ENCODE measurements around the gene GRIA1.

The GRIA1 gene

DNA sequence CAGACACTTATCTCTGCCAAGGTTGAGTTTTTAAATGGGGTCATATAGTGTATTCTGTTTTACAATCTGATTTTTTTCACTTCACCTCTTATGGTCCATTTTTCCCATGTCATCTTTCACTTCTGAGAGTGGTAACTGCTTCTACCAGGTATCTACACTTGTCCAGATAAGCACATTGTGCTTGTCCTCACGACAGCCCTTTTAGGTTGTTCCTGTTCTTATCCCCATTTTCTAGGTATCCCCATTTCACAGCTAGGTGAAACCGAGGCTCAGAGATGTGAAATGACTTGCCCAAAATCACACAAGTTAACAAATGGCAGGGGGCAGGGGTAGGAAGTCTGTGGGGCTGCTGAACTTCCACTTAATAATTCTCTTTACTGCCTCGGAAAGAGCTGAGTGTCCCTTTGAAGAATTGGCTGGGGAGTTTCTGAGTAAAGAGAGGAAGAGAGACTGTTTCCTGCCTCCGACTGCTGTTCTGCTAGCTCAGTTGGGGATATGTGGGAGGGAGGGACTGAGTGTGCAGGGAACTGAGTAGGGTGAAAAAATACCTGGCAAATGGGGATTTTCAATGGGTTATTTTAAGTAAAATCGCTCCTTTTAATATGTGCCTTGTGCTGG lies 255.4 kb downstream of the GRIA1 start:
- DNase-seq: no peak

GRCh38 chr5:153746440-153746839 lies 256.0 kb downstream of the GRIA1 start:
- no peak for DNase-seq

DNA sequence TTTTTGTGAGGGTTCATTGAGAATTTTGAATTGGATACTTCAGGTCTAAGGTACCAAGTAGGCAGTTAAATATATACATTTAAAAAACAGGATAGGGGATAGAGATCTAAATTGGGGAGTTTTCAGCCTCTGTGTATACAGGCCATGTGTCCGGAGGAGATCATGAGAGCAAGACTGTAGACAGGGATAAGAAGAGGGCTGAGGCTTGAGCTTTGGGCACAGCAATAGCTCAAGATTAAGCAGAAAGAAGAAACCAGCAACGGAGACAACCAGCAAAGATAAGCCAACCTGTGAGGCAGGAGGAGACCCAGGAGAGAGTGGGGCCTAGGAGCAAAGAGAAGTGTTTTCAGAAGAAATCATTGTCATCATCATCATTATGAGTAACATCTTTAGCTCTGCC lies 258.4 kb downstream of the GRIA1 start:
- no peak for DNase-seq

DNA sequence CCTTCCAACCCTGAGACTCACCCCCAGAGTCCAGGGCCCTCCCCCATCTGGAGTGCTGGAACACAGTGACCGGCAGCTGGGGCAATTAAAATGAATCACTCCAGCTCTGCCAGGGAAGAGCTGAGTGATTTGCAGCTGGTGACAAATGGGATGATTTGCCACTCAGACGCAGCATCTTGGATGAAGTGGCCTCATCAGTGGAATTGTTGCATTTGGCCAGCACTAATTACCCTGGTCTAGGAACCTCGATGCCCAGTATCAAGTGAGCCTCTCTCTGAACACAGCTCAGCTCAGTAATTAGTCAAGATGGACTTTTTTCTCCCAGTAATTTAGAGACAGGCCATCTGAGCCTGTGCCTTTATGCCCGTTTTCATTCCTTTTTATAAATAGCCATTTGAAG lies 259.5 kb downstream of the GRIA1 start:
- DNase-seq: peak; percentile 60 to 92 (median 83)

- no peak for DNase-seq
Measured at GRCh38 chr5:153751251-153751650, 260.8 kb downstream of the GRIA1 start.

GRCh38 chr5:153752890-153753289 lies 262.4 kb downstream of the GRIA1 start:
- DNase-seq: no peak

- peak in 2 of 3 experiments; percentile 22 to 68 for DNase-seq
Measured at GRCh38 chr5:153753645-153754432, 263.4 kb downstream of the GRIA1 start.

- DNase-seq: no peak
Measured at GRCh38 chr5:153755913-153756500, 265.5 kb downstream of the GRIA1 start.

DNA sequence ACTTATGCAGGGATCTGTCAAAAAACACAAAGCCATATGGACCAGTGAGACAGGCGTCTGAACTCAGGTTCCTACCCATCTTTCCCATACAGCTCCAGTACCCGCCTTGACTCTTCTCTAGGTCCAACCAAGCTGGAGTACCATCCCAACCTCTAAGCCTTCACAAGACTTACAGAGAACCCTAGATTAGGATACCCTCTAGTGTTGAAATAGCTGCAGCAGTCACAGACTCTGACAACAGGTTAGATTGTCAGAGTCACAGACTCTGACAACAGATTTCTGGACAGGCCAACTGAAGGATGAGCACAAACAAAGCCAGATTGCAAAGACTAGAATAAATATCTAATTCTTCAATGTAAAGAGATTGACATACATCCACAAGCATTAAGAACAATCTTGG lies 266.1 kb downstream of the GRIA1 start:
- no peak for DNase-seq

DNA sequence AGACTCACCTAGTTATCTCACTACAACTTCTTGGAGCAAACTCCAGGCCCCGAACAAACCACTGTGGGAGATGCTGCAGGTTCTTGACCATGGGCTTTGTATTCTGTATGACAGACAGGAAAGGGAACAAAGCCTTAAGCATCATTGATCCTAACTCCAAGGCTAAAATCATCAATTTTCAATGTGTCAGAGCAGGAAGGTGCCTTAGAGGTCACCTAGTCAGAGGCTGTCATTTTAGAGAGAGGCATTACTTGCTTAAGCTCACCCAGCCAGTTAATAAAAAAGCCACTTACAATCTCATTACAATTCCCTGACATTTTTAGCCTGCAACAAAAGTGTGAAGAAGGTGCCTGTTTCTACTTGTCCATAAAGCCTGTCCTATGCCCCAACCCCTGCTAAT lies 275.5 kb downstream of the GRIA1 start:
- DNase-seq: no peak

DNA sequence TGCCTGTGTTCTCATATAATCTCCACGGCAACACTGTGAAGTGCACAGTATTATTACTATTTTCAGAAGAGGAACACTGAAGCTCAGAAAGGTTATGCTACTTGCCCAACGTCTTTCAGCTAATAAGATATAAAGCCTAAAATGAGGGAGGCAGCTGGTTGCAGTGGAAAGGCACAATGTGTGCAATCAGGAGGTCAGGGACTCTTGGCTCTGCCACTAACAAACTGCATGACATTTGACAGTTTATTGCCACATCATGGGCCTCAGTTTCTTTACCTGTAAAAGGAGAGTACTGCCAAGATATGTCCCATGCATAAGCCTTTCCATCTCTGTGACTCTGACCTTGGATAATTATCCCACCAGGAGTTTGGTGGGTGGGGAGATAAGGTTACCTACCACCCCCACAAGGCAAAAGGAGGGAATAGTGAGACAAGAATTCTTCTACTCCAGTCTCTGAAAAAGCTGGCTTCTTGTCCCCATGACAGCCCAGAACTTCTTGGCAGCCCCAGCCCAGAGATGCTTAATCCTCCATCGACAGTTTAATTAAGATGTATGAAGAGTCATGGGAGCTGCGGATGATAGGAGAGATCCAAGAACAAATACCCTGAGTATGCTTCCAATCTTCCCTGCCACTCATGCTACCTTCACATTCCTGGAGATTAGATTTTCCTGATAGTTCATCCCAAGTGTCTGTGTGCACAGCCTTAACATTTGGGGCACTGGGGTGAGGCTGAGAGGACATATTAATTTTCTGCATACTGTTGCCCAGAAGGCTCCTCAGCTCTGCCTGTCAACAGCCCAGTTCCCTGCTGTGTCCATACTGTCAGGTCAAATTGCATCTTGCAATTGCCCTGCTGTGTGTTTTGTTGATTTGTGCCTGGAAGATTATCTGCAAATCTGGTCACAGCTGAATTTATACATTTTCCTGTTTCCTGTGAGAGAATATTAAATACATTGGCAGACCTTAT lies 277.0 kb downstream of the GRIA1 start:
- peak in 2 of 3 experiments; percentile 4 to 37 for DNase-seq

- no peak for DNase-seq
Measured at GRCh38 chr5:153770066-153770465, 279.6 kb downstream of the GRIA1 start.

DNA sequence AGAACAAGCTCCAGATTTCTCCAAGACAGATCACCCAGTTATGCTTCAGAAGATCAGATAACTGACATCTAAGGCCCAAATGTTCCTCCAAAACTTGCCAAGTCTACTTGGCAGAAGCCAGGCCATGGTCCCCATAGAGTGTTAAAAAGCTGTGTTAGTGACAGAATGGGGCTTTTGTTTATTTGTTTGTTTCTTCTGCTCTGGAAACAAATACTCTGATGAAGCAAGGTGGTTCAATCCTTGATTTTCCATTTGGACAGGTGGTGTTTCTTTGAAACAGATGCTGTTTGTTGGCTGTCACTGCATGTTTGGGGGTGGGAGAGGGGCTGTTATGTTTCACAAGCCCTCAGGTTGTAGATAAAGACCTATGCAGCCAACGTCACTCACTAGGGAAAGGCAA lies 284.2 kb downstream of the GRIA1 start:
- DNase-seq: no peak

DNA sequence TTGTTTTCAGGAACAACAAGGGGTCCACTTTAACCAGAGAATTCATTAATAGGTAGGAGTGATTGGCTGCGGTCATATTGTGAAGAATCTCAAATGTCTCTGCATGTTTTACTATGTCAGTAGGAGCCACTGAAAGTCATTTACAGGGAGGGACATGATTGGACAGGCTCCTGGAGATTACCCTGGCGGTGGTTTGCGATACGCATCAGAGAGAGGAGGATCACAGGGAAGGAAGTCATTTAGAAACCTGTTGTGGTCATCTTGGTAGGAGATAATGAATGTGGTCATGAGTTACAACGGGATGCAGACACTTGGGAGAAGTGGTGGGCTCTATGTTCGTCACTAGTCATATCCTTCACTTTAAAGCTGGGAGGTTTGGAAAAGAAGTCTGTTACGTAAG lies 285.5 kb downstream of the GRIA1 start:
- DNase-seq: no peak

GRCh38 chr5:153777681-153778581 lies 287.5 kb downstream of the GRIA1 start:
- DNase-seq: peak; percentile 16 to 92 (median 62)

- peak in 1 of 3 experiments; percentile 20 for DNase-seq
Measured at GRCh38 chr5:153779836-153780235, 289.4 kb downstream of the GRIA1 start.

DNA sequence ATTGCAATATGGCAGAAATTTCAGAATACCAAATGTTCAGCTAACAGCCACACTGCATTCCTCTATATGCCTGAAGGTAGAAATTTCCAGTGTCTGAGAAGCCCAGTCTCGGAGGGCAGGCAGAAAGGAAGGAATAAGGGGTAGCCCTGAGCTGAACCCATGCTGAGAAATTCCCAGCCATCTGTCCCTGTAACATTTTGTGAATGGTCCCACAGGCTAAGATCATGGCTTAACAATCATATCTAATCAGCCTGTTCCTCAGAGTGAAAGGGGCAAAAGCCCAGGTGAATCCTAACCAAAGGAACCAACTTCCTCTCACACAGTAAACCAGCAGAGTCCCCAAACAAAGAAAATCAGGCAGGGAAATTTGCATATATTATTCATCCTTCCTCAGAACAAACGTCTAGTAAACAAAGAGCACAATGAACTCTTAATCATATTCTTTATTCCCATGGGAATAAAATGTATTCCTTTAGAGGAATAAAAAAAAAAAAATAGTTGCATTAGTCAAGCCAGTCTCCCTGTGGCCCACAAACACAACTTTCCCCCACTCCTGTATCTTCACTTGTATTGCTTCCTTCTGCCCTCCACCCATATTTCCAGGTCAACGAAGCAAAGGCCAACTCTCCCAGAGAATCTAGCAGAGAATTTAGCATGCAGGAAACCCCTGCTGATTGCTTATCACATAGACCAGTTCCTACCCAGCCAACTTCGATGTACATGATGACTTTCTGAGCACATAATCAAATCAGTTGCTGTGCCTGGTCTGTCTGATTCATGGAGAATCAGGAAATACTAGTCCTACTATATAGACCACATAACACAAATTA lies 290.6 kb downstream of the GRIA1 start:
- DNase-seq: no peak

GRCh38 chr5:153782589-153783361 lies 292.3 kb downstream of the GRIA1 start:
- DNase-seq: no peak

DNA sequence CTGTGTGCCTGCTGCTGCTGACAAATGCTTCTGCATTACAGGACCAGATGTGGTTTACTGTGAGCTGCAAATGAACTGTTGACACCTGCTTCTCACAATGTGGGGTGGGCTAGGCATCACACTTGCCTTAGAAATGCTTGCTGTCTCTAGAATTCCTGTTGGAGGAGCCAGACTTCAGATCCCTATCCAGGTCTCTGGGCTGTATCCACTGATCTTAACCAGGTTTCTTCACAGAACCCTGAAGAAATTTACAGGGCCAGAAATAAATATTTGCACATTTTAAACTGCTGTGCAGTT lies 292.8 kb downstream of the GRIA1 start:
- DNase-seq: no peak

- DNase-seq: no peak
Measured at GRCh38 chr5:153784277-153784676, 293.8 kb downstream of the GRIA1 start.

Data from NCI-H1417 (cell line).